Measurements from ENCODE around the gene DHX35. TPM values are rescaled to one million over a fixed set of nuclear protein-coding genes. Genes with fewer than 3 reads are reported as not detected.

Gene DHX35
- total and polyA plus RNA-seq, 8 donors: 2.2 to 6.8 (median 3.3) TPM

DNA sequence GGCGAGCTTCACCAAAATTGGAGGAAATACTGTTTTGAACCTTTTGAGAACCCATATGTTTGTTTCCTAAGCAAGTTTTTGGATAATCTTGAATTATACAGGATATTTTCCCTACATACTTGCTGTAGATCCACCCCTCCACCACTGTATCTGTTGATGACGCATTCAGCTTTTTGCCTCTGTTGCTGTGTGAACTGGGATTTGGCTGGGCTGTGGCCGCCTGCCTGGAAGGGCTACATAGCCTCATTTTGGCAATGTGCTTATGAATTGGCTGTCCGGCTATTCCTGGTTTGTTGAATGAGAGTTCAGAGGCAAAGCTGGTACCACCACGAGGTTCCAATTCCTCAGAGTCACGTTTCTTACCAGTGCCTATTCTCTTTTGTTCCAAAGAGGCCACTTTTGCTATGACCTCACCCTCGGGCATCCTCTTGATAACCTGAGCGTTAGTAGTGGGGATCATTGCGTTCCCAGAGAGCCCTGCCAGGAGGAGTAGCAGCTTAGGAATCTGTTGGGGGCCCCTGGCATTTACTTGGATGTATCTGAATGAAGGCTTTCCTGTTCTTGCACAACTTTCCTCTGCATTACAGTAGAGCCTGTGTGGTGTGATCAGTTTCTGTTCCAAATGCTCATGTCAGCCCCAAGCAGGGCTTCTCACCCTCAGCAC lies 29.6 kb upstream of the DHX35 start:
- DNase-seq: no peak
- no peaks in the 10 kb centered on the region for H3K36me3 ChIP-seq
- intact Hi-C loops (cut with DNase I): no loop called here
- WGBS, 2 donors: 73 to 74% methylated on average over 9 of the region's 9 CpGs
- no peak for ATAC-seq
- TF ChIP-seq, protein P1, sequence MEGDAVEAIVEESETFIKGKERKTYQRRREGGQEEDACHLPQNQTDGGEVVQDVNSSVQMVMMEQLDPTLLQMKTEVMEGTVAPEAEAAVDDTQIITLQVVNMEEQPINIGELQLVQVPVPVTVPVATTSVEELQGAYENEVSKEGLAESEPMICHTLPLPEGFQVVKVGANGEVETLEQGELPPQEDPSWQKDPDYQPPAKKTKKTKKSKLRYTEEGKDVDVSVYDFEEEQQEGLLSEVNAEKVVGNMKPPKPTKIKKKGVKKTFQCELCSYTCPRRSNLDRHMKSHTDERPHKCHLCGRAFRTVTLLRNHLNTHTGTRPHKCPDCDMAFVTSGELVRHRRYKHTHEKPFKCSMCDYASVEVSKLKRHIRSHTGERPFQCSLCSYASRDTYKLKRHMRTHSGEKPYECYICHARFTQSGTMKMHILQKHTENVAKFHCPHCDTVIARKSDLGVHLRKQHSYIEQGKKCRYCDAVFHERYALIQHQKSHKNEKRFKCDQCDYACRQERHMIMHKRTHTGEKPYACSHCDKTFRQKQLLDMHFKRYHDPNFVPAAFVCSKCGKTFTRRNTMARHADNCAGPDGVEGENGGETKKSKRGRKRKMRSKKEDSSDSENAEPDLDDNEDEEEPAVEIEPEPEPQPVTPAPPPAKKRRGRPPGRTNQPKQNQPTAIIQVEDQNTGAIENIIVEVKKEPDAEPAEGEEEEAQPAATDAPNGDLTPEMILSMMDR (IDR thresholded peaks at IDR 0.05): no peak
- H3K9me3 ChIP-seq: no peaks in the 10 kb centered on the region
- no peak overlapping the region for H3K27ac ChIP-seq
- FAIRE-seq: no peak
- H3K27me3 ChIP-seq: no peaks in the 10 kb centered on the region
- H3K4me3 ChIP-seq: no peak overlapping the region
- H3K4me1 ChIP-seq: no peaks in the 10 kb centered on the region

DNA sequence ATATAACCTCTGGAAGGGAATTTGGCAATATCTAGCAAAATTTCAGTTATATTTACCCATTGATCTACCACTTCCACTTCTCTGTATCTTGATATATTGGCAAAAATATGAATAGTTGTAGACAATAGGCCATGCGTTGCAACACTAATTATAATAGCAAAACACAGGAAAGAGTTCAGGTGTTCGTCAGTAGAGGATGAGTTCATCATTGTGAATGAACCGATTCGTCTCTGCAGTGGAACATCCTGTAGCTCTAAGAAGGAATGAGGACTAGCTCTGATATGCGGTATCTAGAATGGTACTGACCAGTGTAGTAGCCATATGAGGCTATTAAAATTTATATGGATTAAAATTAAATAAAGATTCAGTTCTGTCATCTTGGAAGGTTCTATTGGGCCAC lies 27.6 kb upstream of the DHX35 start:
- Histone ChIP-seq H3K27me3 (no peaks in the 10 kb centered on the region), H3K36me3 (no peaks in the 10 kb centered on the region), H3K4me1 (no peaks in the 10 kb centered on the region), H3K9me3 (no peaks in the 10 kb centered on the region), H3K4me3 (no peak overlapping the region), H3K27ac (no peak overlapping the region)
- FAIRE-seq: no peak
- WGBS, 2 donors: 95% methylated on average over 5 of the region's 5 CpGs
- ATAC-seq: no peak
- intact Hi-C loops (cut with DNase I): no loop called here
- TF ChIP-seq, protein P1 (IDR thresholded peaks at IDR 0.05): no peak
- no peak for DNase-seq

DNA sequence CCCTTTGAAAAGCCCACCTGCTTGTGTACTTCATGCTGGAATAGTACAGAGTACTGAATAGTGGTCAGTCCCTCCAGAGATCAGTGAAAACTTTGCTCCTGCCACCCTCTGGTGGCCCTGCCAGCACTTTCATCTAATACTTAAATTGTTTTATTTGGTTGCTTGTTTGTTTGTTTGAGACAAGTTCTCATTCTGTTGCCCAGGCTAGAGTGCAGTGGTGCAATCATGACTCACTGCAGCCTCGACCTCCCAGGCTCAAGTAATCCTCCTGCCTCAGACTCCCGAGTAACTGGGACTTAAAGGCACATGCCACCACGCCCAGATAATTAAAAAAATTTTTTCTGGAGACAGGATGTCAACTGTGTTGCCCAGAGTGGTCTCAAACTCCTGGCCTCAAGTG lies 26.9 kb upstream of the DHX35 start:
- Histone ChIP-seq H3K4me1 (no peaks in the 10 kb centered on the region), H3K4me3 (no peak overlapping the region), H3K9me3 (no peaks in the 10 kb centered on the region), H3K36me3 (no peaks in the 10 kb centered on the region), H3K27me3 (no peaks in the 10 kb centered on the region), H3K27ac (no peak overlapping the region)
- TF ChIP-seq, protein P1 (IDR thresholded peaks at IDR 0.05): no peak
- no peak for DNase-seq
- FAIRE-seq: no peak
- WGBS, 2 donors: 76 to 84% methylated on average over 3 of the region's 3 CpGs
- intact Hi-C loops (cut with DNase I): no loop called here
- no peak for ATAC-seq

DNA sequence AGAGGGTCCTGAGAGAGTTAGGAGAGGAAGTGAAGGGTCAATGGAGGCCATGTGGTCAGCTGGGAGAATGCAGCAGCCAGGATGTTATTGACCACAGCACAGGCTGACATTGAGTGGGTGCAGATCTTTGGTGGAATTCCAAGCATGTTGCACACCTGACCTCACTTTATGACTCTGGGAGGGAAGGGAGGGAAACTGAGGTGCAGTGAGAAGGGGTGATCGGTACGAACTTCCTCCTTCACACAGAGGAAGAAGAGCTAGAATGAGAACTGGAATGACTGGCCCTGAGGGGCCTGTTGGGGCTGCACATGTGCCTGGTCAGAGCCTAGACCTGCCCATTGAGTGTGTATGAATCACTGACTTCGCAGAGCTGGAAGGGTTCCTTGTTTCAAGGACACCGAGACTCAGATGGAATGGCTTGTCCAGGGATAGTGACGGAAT lies 26.2 kb upstream of the DHX35 start:
- Histone ChIP-seq H3K27ac (no peak overlapping the region), H3K4me3 (no peak overlapping the region), H3K9me3 (no peaks in the 10 kb centered on the region), H3K27me3 (no peaks in the 10 kb centered on the region), H3K36me3 (no peaks in the 10 kb centered on the region), H3K4me1 (no peaks in the 10 kb centered on the region)
- FAIRE-seq (no peak), DNase-seq (no peak), ATAC-seq (no peak)
- TF ChIP-seq, protein P1 (IDR thresholded peaks at IDR 0.05): no peak
- 84 to 85% methylated on average over 5 of the region's 5 CpGs for WGBS, 2 donors
- intact Hi-C loops (cut with DNase I): no loop called here

DNA sequence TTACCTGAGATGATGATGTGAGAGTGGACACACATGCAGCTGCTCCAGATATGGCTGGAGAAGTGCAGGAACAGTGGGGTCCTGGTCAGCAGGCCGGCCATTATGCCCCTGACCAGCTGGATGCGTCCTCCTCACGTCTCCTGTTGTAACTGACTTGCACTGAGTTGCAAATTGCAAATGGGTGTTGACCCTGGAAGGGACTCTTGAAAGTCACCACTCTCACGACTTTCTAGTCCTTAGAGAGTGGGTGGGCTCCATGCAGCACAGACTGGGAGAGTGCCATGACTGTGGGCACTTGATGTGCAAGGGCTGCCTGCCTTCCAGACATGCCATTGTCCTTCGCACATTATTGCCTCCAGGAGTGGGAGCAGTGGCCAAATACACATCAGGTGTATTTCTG lies 25.1 kb upstream of the DHX35 start:
- DNase-seq (no peak), ATAC-seq (no peak), FAIRE-seq (no peak)
- H3K36me3 ChIP-seq: no peaks in the 10 kb centered on the region
- H3K4me3 ChIP-seq: no peak overlapping the region
- no peaks in the 10 kb centered on the region for H3K27me3 ChIP-seq
- intact Hi-C loops (cut with DNase I): no loop called here
- WGBS, 2 donors: 89 to 93% methylated on average over 5 of the region's 5 CpGs
- H3K27ac ChIP-seq: no peak overlapping the region
- no peaks in the 10 kb centered on the region for H3K9me3 ChIP-seq
- no peaks in the 10 kb centered on the region for H3K4me1 ChIP-seq
- TF ChIP-seq, protein P1 (IDR thresholded peaks at IDR 0.05): no peak
